Smooth muscle cell (in vitro differentiated cells): Measurements from ENCODE around the gene CHN2. TPM values are rescaled to one million over a fixed set of nuclear protein-coding genes. Genes with fewer than 3 reads are reported as not detected.

Source experiments
- DNase-seq: peaks from one replicate; lab custom pipeline; 2025; ENCODE audit not compliant: unreplicated experiment; lab: John Stamatoyannopoulos, UW
- H2AFZ ChIP-seq: fragments of 200-600 bp; sonication (generic); 2 replicates; pipeline ENCODE4 v1.6.0; 2016; ENCODE audit warnings: antibody characterized with exemption, low read depth, mild to moderate bottlenecking
- H3F3A ChIP-seq: fragments of 200-600 bp; sonication (generic); 2 replicates; pipeline ENCODE4 v1.6.0; 2017; ENCODE audit warnings: antibody characterized with exemption, low read depth
- H3K27ac ChIP-seq: fragments of 200-600 bp; sonication (generic); 2 replicates; pipeline ENCODE4 v1.5.1; 2016; ENCODE audit warnings: low read depth, mild to moderate bottlenecking
- H3K27me3 ChIP-seq: fragments of 200-600 bp; sonication (generic); 2 replicates; pipeline ENCODE4 v1.6.1; 2016; ENCODE audit warnings: low read depth, mild to moderate bottlenecking
- H3K36me3 ChIP-seq: fragments of 200-600 bp; sonication (generic); 2 replicates; pipeline ENCODE4 v1.5.1; 2016; ENCODE audit warnings: low read depth
- H3K4me1 ChIP-seq: fragments of 200-600 bp; sonication (generic); 2 replicates; pipeline ENCODE4 v1.5.1; 2016; ENCODE audit warnings: low read depth
- H3K4me2 ChIP-seq: fragments of 200-600 bp; sonication (generic); 2 replicates; pipeline ENCODE4 v1.6.0; 2016; ENCODE audit warnings: mild to moderate bottlenecking
- H3K4me3 ChIP-seq: fragments of 200-600 bp; sonication (generic); 2 replicates; pipeline ENCODE4 v1.5.1; 2016; ENCODE audit warnings: mild to moderate bottlenecking
- H3K79me2 ChIP-seq: fragments of 200-600 bp; sonication (generic); 2 replicates; pipeline ENCODE4 v1.6.0; 2016; ENCODE audit warnings: low read depth, mild to moderate bottlenecking
- H3K9ac ChIP-seq: fragments of 200-600 bp; sonication (generic); 2 replicates; pipeline ENCODE4 v1.6.0; 2016; ENCODE audit warnings: low read depth
- H3K9me3 ChIP-seq: fragments of 200-600 bp; sonication (generic); replicated peaks from 2 replicates; pipeline ENCODE4 v1.5.1; 2016; ENCODE audit warnings: low read depth
- H4K20me1 ChIP-seq: fragments of 200-600 bp; sonication (generic); 2 replicates; pipeline ENCODE4 v1.6.0; 2016; ENCODE audit warnings: low read depth
- CTCF ChIP-seq: fragments of 200-600 bp; sonication (generic); IDR thresholded peaks from 2 replicates; pipeline ENCODE4 v1.5.1; 2017; ENCODE audit warnings: borderline replicate concordance, mild to moderate bottlenecking, antibody characterized with exemption; ENCODE audit not compliant: insufficient read depth, poor library complexity, severe bottlenecking
- WGBS: methylation state at CpG from one replicate; pipeline ENCODE4 v1.1.7; 2016; ENCODE audit warnings: low lambda C conversion rate; 5-methylcytosine and 5-hydroxymethylcytosine counted together
- polyA plus RNA-seq: library from polyadenylated mRNA; unstranded; fragments of >200 nt; fragmentation: Nextera tagmentation; extraction: Ambion mirVana; gene quantifications from 2 replicates; pipeline ENCODE4 v1.2.1, GENCODE V29; 2016
- total RNA-seq: library from RNA; depleted of rRNA; stranded (reverse); fragments of >200 nt; gene quantifications from 2 replicates; pipeline ENCODE4 v1.2.3, GENCODE V29; 2014

CHN2 gene
- total and polyA plus RNA-seq, 2 experiments from 2014 or later = 7.4 to 20.7 TPM

- Histone ChIP-seq H3K27me3 (no peaks in the 10 kb centered on the region), H3K4me3 (no peak overlapping the region), H3K9ac (no peak overlapping the region), H2AFZ (no peak overlapping the region), H3K36me3 (no peaks in the 10 kb centered on the region), H3F3A (no peaks in the 10 kb centered on the region), H3K4me1 (peaks cover 21% of the 10 kb centered on the region), H3K27ac (no peak overlapping the region), H4K20me1 (no peaks in the 10 kb centered on the region), H3K79me2 (no peaks in the 10 kb centered on the region), H3K9me3 (no peaks in the 10 kb centered on the region), H3K4me2 (no peak overlapping the region)
- DNase-seq = no peak
- WGBS = 90% methylated on average over 6 of the region's 6 CpGs
- TF ChIP-seq CTCF = no peak
Measured at GRCh38 chr7:29288181-29289091, 93.9 kb downstream of the CHN2 start.

- Histone ChIP-seq H3K4me2 (no peak overlapping the region), H4K20me1 (no peaks in the 10 kb centered on the region), H3K4me3 (no peak overlapping the region), H3K79me2 (no peaks in the 10 kb centered on the region), H3K36me3 (no peaks in the 10 kb centered on the region), H3K27me3 (no peaks in the 10 kb centered on the region), H3F3A (no peaks in the 10 kb centered on the region), H2AFZ (no peak overlapping the region), H3K4me1 (peaks cover 21% of the 10 kb centered on the region), H3K9ac (no peak overlapping the region), H3K9me3 (no peaks in the 10 kb centered on the region), H3K27ac (no peak overlapping the region)
- DNase-seq = no peak
- no peak for TF ChIP-seq CTCF
- WGBS = 80% methylated on average over 15 of the region's 15 CpGs
Measured at GRCh38 chr7:29289156-29290021, 94.8 kb downstream of the CHN2 start.

- Histone ChIP-seq H3K4me2 (no peak overlapping the region), H3K27ac (no peak overlapping the region), H3K36me3 (no peaks in the 10 kb centered on the region), H3K79me2 (no peaks in the 10 kb centered on the region), H3K9ac (no peak overlapping the region), H3K9me3 (no peaks in the 10 kb centered on the region), H3K4me1 (peaks cover 21% of the 10 kb centered on the region), H3K27me3 (no peaks in the 10 kb centered on the region), H4K20me1 (no peaks in the 10 kb centered on the region), H2AFZ (no peak overlapping the region), H3F3A (no peaks in the 10 kb centered on the region), H3K4me3 (no peak overlapping the region)
- no peak for TF ChIP-seq CTCF
- DNase-seq = no peak
- WGBS = 97% methylated on average over 6 of the region's 6 CpGs
Measured at GRCh38 chr7:29290829-29291228, 96.3 kb downstream of the CHN2 start.
